Aorta (tissue), 5 donors: ENCODE results near the gene PPP2R5C. TPM values are rescaled to one million over a fixed set of nuclear protein-coding genes. Genes with fewer than 3 reads are reported as not detected.

ENCODE experiments used
- ATAC-seq: fragments of 200-7000 bp; cut with Tn5 transposase; one replicate; pipeline ENCODE4 v1.9.1; 2022; ENCODE audit warnings: moderate library complexity; ENCODE audit not compliant: low FRiP score
- DNase-seq, 2 donors: peaks; one replicate each; pipeline ENCODE4 v3.0.0-alpha.2; 2020
- H3K27ac ChIP-seq, 2 donors: one replicate each; pipeline ENCODE4 v1.5.1; 2013; ENCODE audit warnings: low read length in 2 of 2, mild to moderate bottlenecking in 2 of 2, moderate library complexity in 2 of 2, control low read depth in 1 of 2, inconsistent platforms in 1 of 2, low read depth in 1 of 2
- H3K27me3 ChIP-seq, 2 donors: one replicate each; pipeline ENCODE4 v1.6.1; 2013; ENCODE audit warnings: control low read depth in 1 of 2, low read length in 1 of 2, mild to moderate bottlenecking in 1 of 2, moderate library complexity in 1 of 2; ENCODE audit not compliant: insufficient read depth in 2 of 2, control insufficient read depth in 1 of 2
- H3K36me3 ChIP-seq, 2 donors: one replicate each; pipeline ENCODE4 v1.6.1; 2013; ENCODE audit warnings: control low read depth in 1 of 2, low read length in 1 of 2, mild to moderate bottlenecking in 1 of 2; ENCODE audit not compliant: insufficient read depth in 2 of 2, control insufficient read depth in 1 of 2
- H3K4me1 ChIP-seq, 2 donors: one replicate each; pipeline ENCODE4 v1.6.1; 2013; ENCODE audit warnings: low read length in 2 of 2, control low read depth in 1 of 2, mild to moderate bottlenecking in 1 of 2, moderate library complexity in 1 of 2; ENCODE audit not compliant: insufficient read depth in 2 of 2, control insufficient read depth in 1 of 2
- H3K4me3 ChIP-seq, 2 donors: one replicate each; pipeline ENCODE4 v1.5.1; 2013; ENCODE audit warnings: low read length in 2 of 2, control low read depth in 1 of 2, mild to moderate bottlenecking in 1 of 2
- H3K9me3 ChIP-seq: one replicate; pipeline ENCODE4 v1.6.1; 2013; ENCODE audit warnings: mild to moderate bottlenecking, low read length; ENCODE audit not compliant: control insufficient read depth
- WGBS, 2 donors: extraction: QIAGEN DNeasy Blood & Tissue Kit; methylation state at CpG; one replicate each; pipeline ENCODE4 v1.1.7; 2013; 5-methylcytosine and 5-hydroxymethylcytosine counted together
- intact Hi-C, 2 donors: fragments of 100-400 bp; cut with DNase I; formaldehyde crosslinking; loops; one replicate each; pipeline versions ENCODE4 v1.14.2 to v1.15.0; 2022
- polyA plus RNA-seq, 2 donors: library from polyadenylated mRNA; stranded (reverse); fragments of 200-250 nt; gene quantifications; one replicate each; pipeline ENCODE4 v1.2.3, GENCODE V29; 2013
- total RNA-seq, 2 donors: library from RNA; stranded (reverse); fragmentation: NEBNext Ultra II Directional; extraction: Animal tissue kit (Norgen Biotek cat#: 25700); gene quantifications; one replicate each; pipeline ENCODE4 v1.2.1, GENCODE V29; 2021
- donor health status: healthy with polysubstance abuse.
- donor health status: Bipolar disorder and iron deficiency.
- donor health status: DM: no; HTN: no; CAD: no.
- donor health status: DM: no; HTN: no; CAD: no.
- donor health status: DM: yes; HTN: yes; CAD: no.

The PPP2R5C gene
- total and polyA plus RNA-seq, 4 donors, result 64.0 to 155 (median 115) TPM

DNA sequence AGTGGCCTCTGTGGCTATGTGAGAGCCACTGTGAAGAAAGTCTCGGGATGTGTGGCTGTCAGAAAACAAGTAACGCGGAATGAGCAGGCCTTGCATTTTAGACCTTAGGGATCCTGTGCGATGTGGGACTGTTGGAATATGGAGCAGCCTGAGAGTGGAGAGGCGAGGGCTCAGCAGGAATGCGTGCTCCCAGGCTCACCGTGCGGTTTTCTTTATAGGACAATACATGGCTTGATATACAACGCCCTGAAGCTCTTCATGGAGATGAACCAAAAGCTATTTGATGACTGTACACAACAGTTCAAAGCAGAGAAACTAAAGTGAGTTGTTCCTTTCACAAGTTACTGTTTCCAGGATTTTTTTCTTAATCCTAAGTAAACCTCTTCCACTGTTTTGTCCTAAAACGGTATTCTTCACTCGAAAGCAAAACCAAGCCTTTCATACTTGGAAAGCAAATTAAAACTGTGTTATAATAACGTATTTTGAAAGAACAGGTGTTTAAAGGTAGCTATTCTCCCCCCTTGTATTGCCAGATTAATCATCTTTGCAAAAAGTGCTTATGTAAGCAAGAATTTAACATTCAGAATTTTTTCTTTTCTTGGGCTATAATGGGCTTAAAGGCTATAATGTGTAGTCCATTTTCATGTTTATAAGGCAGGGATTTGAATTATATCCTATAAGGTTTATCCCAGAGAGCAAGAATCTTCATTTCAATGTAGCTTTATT, 148.0 kb downstream of the PPP2R5C start:
- Histone ChIP-seq H3K9me3 (no peaks in the 10 kb centered on the region), H3K4me3 (no peak overlapping the region), H3K27ac (no peak overlapping the region), H3K36me3 (peaks cover 0 to 9% of the 10 kb centered on the region in 2 donors), H3K4me1 (no peaks in the 10 kb centered on the region), H3K27me3 (no peaks in the 10 kb centered on the region)
- ATAC-seq (no peak), DNase-seq (no peak)
- intact Hi-C loops, result loop anchor here in 1 of 2 donors (10.0 kb wide), 1 partner anchor 135 kb away; no protein-coding TSS in a partner anchor
- WGBS, 2 donors, result 94 to 95% methylated on average over 12 of the region's 12 CpGs

DNA sequence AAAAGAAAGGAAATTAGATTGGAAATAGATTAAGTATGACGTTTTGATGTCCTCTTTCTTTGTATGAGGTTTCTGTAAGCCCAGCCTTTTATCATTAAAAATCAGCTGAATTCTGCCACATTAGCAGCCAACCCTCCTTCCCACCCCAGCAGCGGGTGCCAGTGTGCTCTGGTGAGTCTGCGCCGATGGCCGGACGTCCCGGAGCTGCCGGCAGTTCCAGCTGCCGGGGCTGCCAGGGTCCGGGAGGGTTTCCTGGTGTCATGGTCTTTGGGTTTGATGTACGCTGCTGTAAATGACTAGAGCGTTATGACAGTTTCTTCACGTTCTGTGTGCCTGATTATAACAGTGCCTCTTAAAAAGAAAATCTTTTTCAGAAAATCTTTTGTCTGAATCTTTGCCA, 151.3 kb downstream of the PPP2R5C start:
- Histone ChIP-seq H3K36me3 (peaks cover 0 to 1% of the 10 kb centered on the region in 2 donors), H3K27me3 (no peaks in the 10 kb centered on the region), H3K27ac (no peak overlapping the region), H3K9me3 (no peaks in the 10 kb centered on the region), H3K4me1 (no peaks in the 10 kb centered on the region), H3K4me3 (no peak overlapping the region)
- 90 to 94% methylated on average over 13 of the region's 13 CpGs for WGBS, 2 donors
- no peak for DNase-seq
- intact Hi-C loops, result no loop called here
- no peak for ATAC-seq

DNA sequence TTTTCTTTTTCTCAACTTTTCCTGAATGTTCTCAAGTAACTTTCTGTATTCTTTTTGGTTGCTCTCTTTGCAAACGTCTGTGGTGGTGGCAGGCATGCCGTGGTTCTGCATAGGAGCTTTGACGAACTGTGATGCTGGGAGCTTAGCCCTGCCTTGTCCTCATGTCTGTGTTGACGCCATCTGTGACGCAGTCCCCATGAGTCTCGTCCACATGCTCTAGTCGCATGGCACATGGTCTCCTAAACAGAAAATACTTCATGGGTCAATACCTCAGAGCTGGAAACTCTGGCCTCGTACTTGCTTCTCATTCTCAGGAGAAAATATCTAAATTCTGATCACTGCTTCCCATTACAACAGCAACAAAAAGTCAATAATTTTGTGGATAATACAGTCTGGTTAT, 152.6 kb downstream of the PPP2R5C start:
- 79 to 89% methylated on average over 8 of the region's 8 CpGs for WGBS, 2 donors
- Histone ChIP-seq H3K9me3 (no peaks in the 10 kb centered on the region), H3K36me3 (no peaks in the 10 kb centered on the region), H3K4me1 (no peaks in the 10 kb centered on the region), H3K27me3 (no peaks in the 10 kb centered on the region), H3K27ac (no peak overlapping the region), H3K4me3 (no peak overlapping the region)
- ATAC-seq (no peak), DNase-seq (no peak)
- intact Hi-C loops, result no loop called here

GRCh38 chr14:101915871-101916815, 154.6 kb downstream of the PPP2R5C start:
- 90 to 91% methylated on average over 23 of the region's 23 CpGs for WGBS, 2 donors
- ATAC-seq, result peak; percentile 15
- no peaks in the 10 kb centered on the region for H3K4me1 ChIP-seq
- intact Hi-C loops, result no loop called here
- no peaks in the 10 kb centered on the region for H3K9me3 ChIP-seq
- no peak overlapping the region for H3K4me3 ChIP-seq
- H3K27ac ChIP-seq, result no peak overlapping the region
- no peaks in the 10 kb centered on the region for H3K36me3 ChIP-seq
- no peak for DNase-seq
- no peaks in the 10 kb centered on the region for H3K27me3 ChIP-seq

DNA sequence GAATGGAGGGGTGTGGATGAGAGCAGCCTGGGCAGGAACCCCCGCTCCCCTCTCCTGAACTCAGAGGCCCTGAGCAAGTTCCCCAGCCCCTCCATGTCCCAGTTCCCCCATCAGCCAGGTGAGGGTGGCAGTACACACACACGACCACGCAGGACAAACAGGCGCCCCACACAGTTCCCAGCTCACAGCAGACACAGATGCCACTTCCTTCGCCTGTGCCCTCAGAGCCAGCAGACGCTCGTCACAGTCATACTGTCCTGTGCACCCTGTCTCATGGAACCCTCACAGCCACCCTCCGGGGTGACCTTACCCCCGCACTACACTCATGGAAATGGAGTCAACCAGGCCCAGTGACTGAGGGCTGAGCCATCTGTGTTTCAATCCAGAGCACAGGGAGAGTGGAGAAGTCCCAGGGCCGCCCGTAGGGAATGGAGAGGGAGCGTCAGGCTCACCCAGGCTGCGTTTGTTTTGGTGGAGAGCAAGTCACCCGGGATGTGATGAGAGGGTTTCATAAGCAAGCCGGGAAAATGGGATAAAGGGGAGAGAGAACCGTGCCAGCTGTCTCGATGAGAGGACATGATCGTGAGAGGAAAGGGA, 155.4 kb downstream of the PPP2R5C start:
- ATAC-seq (peak; percentile 29), DNase-seq (no peak)
- Histone ChIP-seq H3K4me1 (no peaks in the 10 kb centered on the region), H3K4me3 (no peak overlapping the region), H3K9me3 (no peaks in the 10 kb centered on the region), H3K36me3 (no peaks in the 10 kb centered on the region), H3K27ac (no peak overlapping the region), H3K27me3 (no peaks in the 10 kb centered on the region)
- intact Hi-C loops, result no loop called here
- 75 to 84% methylated on average over 18 of the region's 18 CpGs for WGBS, 2 donors

GRCh38 chr14:101917413-101918017, 156.0 kb downstream of the PPP2R5C start:
- no peak overlapping the region for H3K27ac ChIP-seq
- no peaks in the 10 kb centered on the region for H3K9me3 ChIP-seq
- H3K4me3 ChIP-seq, result no peak overlapping the region
- no peaks in the 10 kb centered on the region for H3K27me3 ChIP-seq
- no peaks in the 10 kb centered on the region for H3K4me1 ChIP-seq
- intact Hi-C loops, result no loop called here
- DNase-seq, result no peak
- no peak for ATAC-seq
- WGBS, 2 donors, result 72 to 73% methylated on average over 17 of the region's 17 CpGs
- no peaks in the 10 kb centered on the region for H3K36me3 ChIP-seq

- no peak for ATAC-seq
- intact Hi-C loops, result no loop called here
- DNase-seq, result no peak
- Histone ChIP-seq H3K36me3 (no peaks in the 10 kb centered on the region), H3K9me3 (no peaks in the 10 kb centered on the region), H3K27me3 (no peaks in the 10 kb centered on the region), H3K27ac (no peak overlapping the region), H3K4me3 (no peak overlapping the region), H3K4me1 (no peaks in the 10 kb centered on the region)
- WGBS, 2 donors, result 67 to 72% methylated on average over 11 to 18 of the region's 22 CpGs
Measured at GRCh38 chr14:101918065-101918989, 156.8 kb downstream of the PPP2R5C start.

DNA sequence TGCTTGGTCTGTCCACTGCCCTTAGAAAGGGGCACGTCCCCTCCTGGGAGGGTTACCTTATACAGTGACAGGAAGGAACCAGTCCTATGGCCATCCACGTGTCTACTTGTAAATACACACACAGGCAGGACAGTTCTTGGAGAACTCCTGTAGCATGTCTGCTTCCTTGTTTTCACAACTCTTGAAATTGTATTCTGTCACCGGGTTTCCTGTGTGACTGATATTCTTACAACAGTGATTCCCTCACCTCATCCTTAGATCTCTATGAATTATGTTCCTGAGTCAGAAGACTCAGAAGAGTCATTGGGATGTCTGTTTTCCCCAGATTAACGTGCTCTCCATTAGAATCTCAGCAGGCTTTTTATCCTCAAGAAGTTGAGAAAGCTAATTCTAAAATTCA, 158.8 kb downstream of the PPP2R5C start:
- H3K4me3 ChIP-seq, result no peak overlapping the region
- H3K27ac ChIP-seq, result no peak overlapping the region
- intact Hi-C loops, result no loop called here
- H3K36me3 ChIP-seq, result no peaks in the 10 kb centered on the region
- ATAC-seq (no peak), DNase-seq (no peak)
- no peaks in the 10 kb centered on the region for H3K9me3 ChIP-seq
- no peaks in the 10 kb centered on the region for H3K27me3 ChIP-seq
- H3K4me1 ChIP-seq, result no peaks in the 10 kb centered on the region
- WGBS, 2 donors, result 80% methylated on average over 4 of the region's 4 CpGs
